ENCODE measurements around the gene TMCO4.
A peak's percentile ranks its signal among the peaks of the same experiment; 100 is the strongest.
"Not testable (repeated sequence)": the region's sequence is repeated elsewhere in the genome, so short reads cannot be mapped to it uniquely, and the experiment has no call there.

Gene TMCO4

DNA sequence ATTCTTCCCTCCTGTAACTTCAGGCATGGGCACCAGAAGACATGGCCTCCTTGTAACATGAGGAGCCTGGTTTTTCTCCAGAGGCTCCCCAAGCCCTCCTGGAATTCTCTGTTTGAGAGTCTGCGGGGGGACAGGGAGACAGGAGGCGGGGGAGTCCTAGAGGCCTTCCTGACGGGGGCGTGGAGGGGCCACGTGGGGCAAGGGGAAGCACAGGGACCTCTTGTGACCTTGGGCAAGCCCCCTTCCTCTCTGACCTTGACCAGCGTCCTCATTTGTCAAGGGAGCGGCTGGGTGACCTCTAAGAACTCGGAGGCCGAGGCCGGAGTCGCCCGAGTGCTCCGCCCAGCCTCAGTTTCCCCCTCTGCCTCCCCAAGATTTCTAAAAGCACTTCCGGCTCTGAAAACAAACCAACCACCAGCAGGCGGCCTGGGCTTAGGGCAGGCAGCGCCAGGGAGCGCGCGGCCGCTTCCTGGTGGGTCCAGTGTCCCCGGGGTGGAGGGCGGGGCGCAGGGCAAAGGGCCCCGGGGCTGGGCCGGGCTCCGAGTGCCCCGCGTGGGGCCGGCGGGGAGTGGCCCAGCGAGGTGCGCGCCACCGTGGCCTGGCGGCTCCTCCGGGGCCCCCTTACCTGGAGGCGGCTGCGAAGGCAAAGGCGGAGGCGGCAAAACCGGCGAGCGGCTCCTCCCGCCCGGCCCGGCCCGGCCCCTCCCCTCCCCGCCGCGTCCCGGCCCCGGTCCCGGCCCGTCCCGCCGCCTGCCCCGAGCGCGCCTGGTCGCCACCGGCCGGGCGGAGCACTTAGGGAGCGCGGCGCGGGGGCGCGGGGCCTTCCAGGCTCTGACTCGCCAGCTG is at the start of gene TMCO4:
TMCO4 (minus strand) TSS at position 687 of the 846 bp plus-strand sequence. CDS start 19,158 bp downstream, outside the sequence.
- peak; percentile 32 to 39 for DNase-seq (ENCODE audit: extremely low read depth in 1 of 2, low read depth in 1 of 2)

GRCh38 chr1:19849307-19849706 is 49.6 kb upstream of the TMCO4 start:
- not testable (repeated sequence) for DNase-seq (ENCODE audit: extremely low read depth in 1 of 2, low read depth in 1 of 2)

DNA sequence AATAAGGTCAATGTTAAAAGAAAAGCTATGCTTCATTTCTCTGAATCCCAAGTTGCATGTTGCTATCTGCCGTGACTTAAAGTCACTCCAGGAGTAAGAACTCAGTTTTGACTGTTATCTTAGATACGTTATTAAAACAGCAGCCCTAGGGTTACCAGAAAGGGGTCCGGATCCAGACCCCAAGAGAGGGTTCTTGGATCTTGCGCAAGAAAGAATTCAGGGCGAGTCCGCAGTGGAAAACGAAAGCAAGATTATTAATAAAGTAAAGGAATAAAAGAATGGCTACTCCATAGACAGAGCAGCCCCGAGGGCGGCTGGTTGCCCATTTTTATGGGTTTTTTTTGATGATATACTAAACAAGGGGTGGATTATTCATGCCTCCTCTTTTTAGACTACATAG is 47.6 kb upstream of the TMCO4 start:
- DNase-seq (ENCODE audit: extremely low read depth in 1 of 2, low read depth in 1 of 2) = not testable (repeated sequence)

GRCh38 chr1:19846338-19846737 is 46.6 kb upstream of the TMCO4 start:
- DNase-seq (ENCODE audit: extremely low read depth in 1 of 2, low read depth in 1 of 2) = no peak

- DNase-seq (ENCODE audit: extremely low read depth in 1 of 2, low read depth in 1 of 2) = no peak
Measured at GRCh38 chr1:19845555-19845954, 45.8 kb upstream of the TMCO4 start.

- DNase-seq (ENCODE audit: extremely low read depth in 1 of 2, low read depth in 1 of 2) = no peak
Measured at GRCh38 chr1:19844731-19845495, 45.2 kb upstream of the TMCO4 start.

- no peak for DNase-seq (ENCODE audit: extremely low read depth in 1 of 2, low read depth in 1 of 2)
Measured at GRCh38 chr1:19840228-19840627, 40.5 kb upstream of the TMCO4 start.

DNA sequence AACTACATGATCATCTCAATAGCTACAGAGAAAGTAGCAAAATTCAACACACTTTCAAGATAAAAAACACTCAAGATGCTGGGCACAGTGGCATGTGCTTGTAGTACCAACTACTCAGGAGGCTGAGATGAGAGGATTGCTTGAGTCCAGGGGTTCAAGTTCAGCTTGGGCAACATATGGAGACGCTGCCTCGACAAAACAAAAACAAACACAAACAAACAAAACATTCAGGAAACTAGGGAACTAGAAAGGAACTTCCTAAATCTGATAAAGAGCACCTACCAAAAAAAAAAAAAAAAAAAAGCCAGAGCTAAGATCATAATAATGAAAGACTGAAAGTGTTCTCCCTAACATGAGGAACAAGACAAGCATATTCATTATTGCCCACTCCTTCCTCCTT is 38.1 kb upstream of the TMCO4 start:
- DNase-seq (ENCODE audit: extremely low read depth in 1 of 2, low read depth in 1 of 2) = no peak

- DNase-seq (ENCODE audit: extremely low read depth in 1 of 2, low read depth in 1 of 2) = no peak
Measured at GRCh38 chr1:19835578-19835977, 35.9 kb upstream of the TMCO4 start.

GRCh38 chr1:19831441-19831840 is 31.7 kb upstream of the TMCO4 start:
- no peak for DNase-seq (ENCODE audit: extremely low read depth in 1 of 2, low read depth in 1 of 2)

- no peak for DNase-seq (ENCODE audit: extremely low read depth in 1 of 2, low read depth in 1 of 2)
Measured at GRCh38 chr1:19828546-19828945, 28.8 kb upstream of the TMCO4 start.

DNA sequence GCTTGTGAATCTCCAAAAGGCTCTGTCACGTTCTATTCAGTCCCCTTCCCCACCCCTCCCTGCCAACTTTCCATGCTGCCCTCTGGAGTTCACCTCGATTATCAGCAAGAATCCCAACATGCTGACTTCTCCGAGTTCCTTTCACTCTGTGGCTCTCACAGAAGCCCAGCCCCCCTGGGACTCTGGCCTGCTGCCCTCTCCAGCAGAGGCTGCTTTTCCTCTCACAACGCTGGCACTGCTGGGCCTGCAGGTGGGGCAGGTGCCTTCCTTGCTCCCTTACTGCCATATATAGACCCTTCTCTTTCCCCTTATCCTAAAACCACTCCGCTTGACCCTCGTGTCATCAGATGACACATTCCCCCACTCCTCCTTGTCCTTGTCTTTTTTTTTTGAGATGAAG is 25.6 kb upstream of the TMCO4 start:
- DNase-seq (ENCODE audit: extremely low read depth in 1 of 2, low read depth in 1 of 2) = no peak

GRCh38 chr1:19824541-19824940 is 24.8 kb upstream of the TMCO4 start:
- DNase-seq (ENCODE audit: extremely low read depth in 1 of 2, low read depth in 1 of 2) = no peak

GRCh38 chr1:19824036-19824435 is 24.3 kb upstream of the TMCO4 start:
- DNase-seq (ENCODE audit: extremely low read depth in 1 of 2, low read depth in 1 of 2) = no peak

DNA sequence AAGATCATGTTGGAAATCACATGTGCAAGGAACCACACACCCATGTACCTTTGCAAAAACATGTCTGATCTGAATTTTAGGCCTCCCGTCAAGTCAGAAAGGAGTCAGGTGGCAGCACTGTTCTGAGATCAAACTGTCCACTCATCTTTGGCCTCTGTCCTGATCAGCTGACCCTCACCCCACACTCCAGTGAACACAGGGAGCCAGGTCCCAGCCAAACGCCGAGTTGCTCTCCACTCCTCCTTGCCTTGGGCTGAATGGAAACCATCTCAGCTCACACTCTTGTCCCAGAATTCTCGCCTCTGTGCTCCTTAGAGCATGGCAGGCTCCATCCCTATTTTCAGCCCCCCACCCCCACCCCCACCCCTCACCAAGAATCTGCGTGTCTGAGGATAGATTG is 20.0 kb upstream of the TMCO4 start:
- DNase-seq (ENCODE audit: extremely low read depth in 1 of 2, low read depth in 1 of 2) = no peak

DNA sequence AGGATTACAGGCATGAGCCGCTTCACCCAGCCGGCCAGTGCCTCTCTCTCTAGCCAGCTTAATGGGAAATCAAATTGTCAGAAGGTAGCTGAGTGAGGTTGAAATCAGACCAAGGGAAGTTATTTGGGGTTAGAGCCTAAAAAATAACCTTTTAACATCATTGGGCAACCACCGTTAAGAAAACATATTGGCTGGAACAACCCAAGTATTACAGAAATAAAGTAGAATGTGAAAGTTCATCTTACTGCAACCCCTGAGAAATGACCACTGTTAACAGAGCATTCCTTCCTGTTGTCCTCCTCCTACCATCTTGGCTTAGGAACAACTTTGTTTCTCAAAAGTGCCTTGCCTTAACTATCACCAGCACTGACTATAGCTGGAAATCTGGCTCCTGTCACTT is 18.6 kb upstream of the TMCO4 start:
- DNase-seq (ENCODE audit: extremely low read depth in 1 of 2, low read depth in 1 of 2) = no peak

DNA sequence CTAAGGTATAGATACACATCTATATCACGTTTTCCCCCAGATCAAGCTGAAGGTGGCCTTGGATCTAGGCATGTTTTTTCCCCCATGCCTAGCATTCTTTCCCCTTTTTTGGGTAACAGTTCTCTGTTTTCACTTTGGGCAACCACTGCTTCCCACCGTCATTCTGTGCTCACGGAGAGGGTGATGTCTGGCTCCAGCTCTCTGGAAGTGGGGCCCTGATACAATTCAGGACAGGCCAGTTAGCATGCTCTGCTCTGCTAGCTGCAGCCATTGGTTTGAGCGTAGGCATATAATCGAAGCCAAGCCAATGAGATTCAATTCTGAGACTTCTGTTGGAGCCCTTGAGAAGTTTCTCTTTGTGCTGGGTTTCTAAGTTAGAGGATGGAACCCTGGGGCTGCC is 17.4 kb upstream of the TMCO4 start:
- no peak for DNase-seq (ENCODE audit: extremely low read depth in 1 of 2, low read depth in 1 of 2)

DNA sequence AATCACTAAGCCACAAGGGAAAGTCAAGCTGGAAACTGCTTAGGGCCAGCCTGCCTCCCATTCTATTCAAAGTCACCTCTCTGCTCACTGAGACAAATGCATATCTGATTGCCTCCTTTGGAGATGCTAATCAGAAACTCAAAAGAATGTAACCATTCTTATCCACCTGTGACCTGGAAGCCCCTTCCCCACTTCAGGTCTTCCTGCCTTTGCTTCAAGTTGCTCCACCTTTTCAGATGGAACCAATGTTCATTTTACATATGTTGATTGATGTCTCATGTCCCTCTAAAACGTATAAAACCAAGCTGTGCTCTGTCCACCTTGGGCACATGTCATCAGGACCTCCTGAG is 17.0 kb upstream of the TMCO4 start:
- DNase-seq (ENCODE audit: extremely low read depth in 1 of 2, low read depth in 1 of 2) = not testable (repeated sequence)

GRCh38 chr1:19815801-19816736 is 16.4 kb upstream of the TMCO4 start:
- DNase-seq (ENCODE audit: extremely low read depth in 1 of 2, low read depth in 1 of 2) = no peak

- no peak for DNase-seq (ENCODE audit: extremely low read depth in 1 of 2, low read depth in 1 of 2)
Measured at GRCh38 chr1:19814681-19815503, 15.2 kb upstream of the TMCO4 start, which contains the start of gene RNF186. Gene RNF186 (minus strand): TSS chr1:19815283. CDS start chr1:19815101, 182 bp downstream.

Measured in stimulated activated CD8-positive, alpha-beta memory T cell treated with anti-CD3 and anti-CD28 coated beads, Interleukin-7, amount 100 ng/mL, for 48 hours (primary cell).